IMR-90 (cell line): Measurements from ENCODE around the gene AZI2. TPM values are rescaled to one million over a fixed set of nuclear protein-coding genes. Genes with fewer than 3 reads are reported as not detected.

ENCODE experiments used
- ATAC-seq: fragments of 200-7000 bp; cut with Tn5 transposase; 2 replicates; pipeline ENCODE4 v1.9.1; 2020; ENCODE audit warnings: low read depth, mild to moderate bottlenecking, moderate library complexity
- BruUV-seq: library from RNA; stranded (reverse); fragments of 400-500 nt; replicated peaks from 2 replicates; lab custom pipeline; 2021; lab: Mats Ljungman, UMichigan
- CTCF ChIA-PET: fragments of 300-600 bp; formaldehyde crosslinking; extraction: SDS; loops from one replicate; lab custom pipeline; 2021; ENCODE audit warnings: antibody characterized with exemption; lab: Yijun Ruan, JAX
- POLR2A ChIA-PET: fragments of 300-600 bp; sonication (Branson Sonifier 250); formaldehyde crosslinking; loops from one replicate; lab custom pipeline; 2022; ENCODE audit warnings: antibody characterized with exemption; ENCODE audit not compliant: unreplicated experiment; lab: Charles Lee
- DNase-seq: peaks from one replicate; pipeline ENCODE4 v3.0.0; 2013
- H2AFZ ChIP-seq: replicated peaks from 2 replicates; pipeline ENCODE3; 2013; ENCODE audit warnings: low read length, mild to moderate bottlenecking; ENCODE audit not compliant: poor library complexity
- H2AK5ac ChIP-seq: 2 replicates; pipeline ENCODE4 v1.6.1; 2013; ENCODE audit warnings: low read depth, low read length, inconsistent platforms
- H2AK9ac ChIP-seq: replicated peaks from 2 replicates; pipeline ENCODE3; 2013; ENCODE audit warnings: mild to moderate bottlenecking, low read depth, low read length, moderate library complexity; ENCODE audit not compliant: poor library complexity
- H2BK120ac ChIP-seq: 2 replicates; pipeline ENCODE4 v1.6.1; 2013; ENCODE audit warnings: low read depth, low read length, inconsistent platforms
- H2BK15ac ChIP-seq: 3 replicates; pipeline ENCODE4 v1.6.1; 2013; ENCODE audit warnings: low read depth, low read length, inconsistent platforms
- H2BK20ac ChIP-seq: 2 replicates; pipeline ENCODE4 v1.6.1; 2013; ENCODE audit warnings: low read depth, mild to moderate bottlenecking, inconsistent platforms, low read length, moderate library complexity
- H2BK5ac ChIP-seq: 2 replicates; pipeline ENCODE4 v1.6.1; 2013; ENCODE audit warnings: mild to moderate bottlenecking, low read depth, low read length, inconsistent platforms; ENCODE audit not compliant: poor library complexity, severe bottlenecking
- H3K14ac ChIP-seq: replicated peaks from 2 replicates; pipeline ENCODE4 v1.6.1; 2013; ENCODE audit warnings: low read depth, low read length, inconsistent platforms
- H3K18ac ChIP-seq: 2 replicates; pipeline ENCODE4 v1.6.1; 2013; ENCODE audit warnings: low read depth, low read length, control low read depth
- H3K23ac ChIP-seq: 2 replicates; pipeline ENCODE4 v1.6.1; 2013; ENCODE audit warnings: low read depth, low read length, inconsistent platforms
- H3K27ac ChIP-seq: 2 replicates; pipeline ENCODE4 v1.5.1; 2013; ENCODE audit warnings: mild to moderate bottlenecking, control low read depth, low read length; ENCODE audit not compliant: insufficient read depth
- H3K27me3 ChIP-seq: 2 replicates; pipeline ENCODE4 v1.6.1; 2013; ENCODE audit warnings: low read length; ENCODE audit not compliant: control insufficient read depth, insufficient read depth
- H3K36me3 ChIP-seq: 2 replicates; pipeline ENCODE4 v1.6.1; 2013; ENCODE audit warnings: low read length, mixed read lengths; ENCODE audit not compliant: control insufficient read depth, insufficient read depth
- H3K4ac ChIP-seq: 2 replicates; pipeline ENCODE4 v1.6.1; 2013; ENCODE audit warnings: low read depth, low read length, inconsistent platforms
- H3K4me1 ChIP-seq: 2 replicates; pipeline ENCODE4 v1.6.1; 2013; ENCODE audit warnings: low read length, mixed read lengths; ENCODE audit not compliant: control insufficient read depth, insufficient read depth
- H3K4me2 ChIP-seq: 2 replicates; pipeline ENCODE4 v1.6.1; 2013; ENCODE audit warnings: low read depth, mild to moderate bottlenecking, control low read depth, low read length, moderate library complexity
- H3K4me3 ChIP-seq: 2 replicates; pipeline ENCODE4 v1.5.1; 2013; ENCODE audit warnings: low read depth, mild to moderate bottlenecking, control low read depth, low read length, moderate library complexity; ENCODE audit not compliant: insufficient read depth
- H3K56ac ChIP-seq: 2 replicates; pipeline ENCODE4 v1.6.1; 2013; ENCODE audit warnings: low read length, inconsistent platforms; ENCODE audit not compliant: insufficient read depth; ENCODE audit errors: extremely low read depth
- H3K79me1 ChIP-seq, 2 experiments: 2 replicates each; pipeline ENCODE4 v1.6.1; 2013; ENCODE audit warnings: low read length in 2 of 2, inconsistent platforms in 1 of 2, low read depth in 1 of 2
- H3K9ac ChIP-seq: 2 replicates; pipeline ENCODE4 v1.6.1; 2013; ENCODE audit warnings: low read depth, low read length, control low read depth
- H3K9me1 ChIP-seq: 2 replicates; pipeline ENCODE4 v1.6.1; 2013; ENCODE audit warnings: low read length, inconsistent platforms; ENCODE audit not compliant: insufficient read depth
- H3K9me3 ChIP-seq: 2 replicates; pipeline ENCODE4 v1.6.1; 2013; ENCODE audit warnings: low read length; ENCODE audit not compliant: control insufficient read depth, insufficient read depth
- H4K20me1 ChIP-seq: 2 replicates; pipeline ENCODE4 v1.6.1; 2013; ENCODE audit warnings: low read length, inconsistent platforms; ENCODE audit not compliant: insufficient read depth
- H4K5ac ChIP-seq: 2 replicates; pipeline ENCODE4 v1.6.1; 2013; ENCODE audit warnings: mild to moderate bottlenecking, low read depth, low read length, control low read depth
- H4K8ac ChIP-seq, 2 experiments: 2 replicates each; pipeline ENCODE4 v1.6.1; 2013; ENCODE audit warnings: low read depth in 2 of 2, low read length in 2 of 2, control low read depth in 1 of 2, inconsistent platforms in 1 of 2
- H4K91ac ChIP-seq: 2 replicates; pipeline ENCODE4 v1.6.1; 2013; ENCODE audit warnings: low read depth, low read length, inconsistent platforms; ENCODE audit not compliant: insufficient read depth
- BHLHE40 ChIP-seq: fragments of 150-350 bp; IDR thresholded peaks from 2 replicates; pipeline ENCODE4 v1.6.1; 2016; ENCODE audit warnings: mild to moderate bottlenecking, low read depth, low read length
- CHD1 ChIP-seq: IDR thresholded peaks from 2 replicates; pipeline ENCODE4 v1.6.1; 2012; ENCODE audit warnings: low read depth, low read length, improper control_type of control experiment
- CTCF ChIP-seq: conservative IDR thresholded peaks from 2 replicates; pipeline ENCODE4 v1.5.1; 2012; ENCODE audit warnings: mild to moderate bottlenecking, low read depth, low read length, improper control_type of control experiment
- MAFK ChIP-seq: IDR thresholded peaks from 2 replicates; pipeline ENCODE4 v1.6.1; 2012; ENCODE audit warnings: low read depth, low read length, improper control_type of control experiment
- MAZ ChIP-seq: IDR thresholded peaks from 2 replicates; pipeline ENCODE4 v1.6.1; 2012; ENCODE audit warnings: low read depth, mild to moderate bottlenecking, low read length, improper control_type of control experiment, moderate library complexity, borderline replicate concordance
- POLR2A ChIP-seq: IDR thresholded peaks from 2 replicates; pipeline ENCODE4 v1.6.1; 2012; ENCODE audit warnings: mild to moderate bottlenecking, low read depth, low read length
- RCOR1 ChIP-seq: IDR thresholded peaks from 2 replicates; pipeline ENCODE4 v1.6.1; 2012; ENCODE audit warnings: mild to moderate bottlenecking, low read length, improper control_type of control experiment; ENCODE audit not compliant: insufficient replicate concordance
- RFX5 ChIP-seq: IDR thresholded peaks from 2 replicates; pipeline ENCODE4 v1.8.0; 2012; ENCODE audit warnings: low read depth, mild to moderate bottlenecking, low read length, moderate library complexity
- WGBS, 2 experiments: methylation state at CpG; one replicate each; pipeline versions ENCODE4 v1.1.5 to v1.1.7; 2013; ENCODE audit warnings: missing lambda C conversion rate in 2 of 2; ENCODE audit not compliant: insufficient read length in 1 of 2; ENCODE audit errors: extremely low coverage in 2 of 2; 5-methylcytosine and 5-hydroxymethylcytosine counted together
- dilution Hi-C: fragments of 300-500 bp; cut with HindIII; formaldehyde crosslinking; loops from one replicate; pipeline ENCODE4 v1.14.3; 2018; ENCODE audit warnings: low sequenced_read_pairs; ENCODE audit not compliant: unreplicated experiment
- in situ Hi-C: fragments of 300-500 bp; cut with MboI; formaldehyde crosslinking; loops from 3 replicates; pipeline ENCODE4 v1.14.3; 2019; ENCODE audit warnings: low sequenced_read_pairs, inconsistent platforms, mixed read lengths
- intact Hi-C: fragments of 100-400 bp; cut with micrococcal nuclease; formaldehyde crosslinking; loops from 2 replicates; pipeline ENCODE4 v1.10.0; 2022
- polyA plus RNA-seq, 3 experiments: library from polyadenylated mRNA; depleted of rRNA; stranded (reverse); fragments of >200 nt; gene quantifications; 2 replicates each; pipeline ENCODE4 v1.2.3, GENCODE V29; 2012; ENCODE audit warnings: low replicate concordance in 1 of 3
- total RNA-seq: library from RNA; depleted of rRNA; stranded (reverse); fragments of >200 nt; gene quantifications from 2 replicates; pipeline ENCODE4 v1.2.3, GENCODE V29; 2012
- TF ChIP-seq, protein P1 (sequence below): fragments of 150-350 bp; IDR thresholded peaks from 2 replicates; pipeline ENCODE4 v1.6.1; 2017; ENCODE audit warnings: mild to moderate bottlenecking, antibody characterized with exemption, low read length, low read depth

AZI2 gene
- total and polyA plus RNA-seq, 2 of the 4 experiments (the other 2 are of a cell fraction), result 30.1 to 52.5 TPM

DNA sequence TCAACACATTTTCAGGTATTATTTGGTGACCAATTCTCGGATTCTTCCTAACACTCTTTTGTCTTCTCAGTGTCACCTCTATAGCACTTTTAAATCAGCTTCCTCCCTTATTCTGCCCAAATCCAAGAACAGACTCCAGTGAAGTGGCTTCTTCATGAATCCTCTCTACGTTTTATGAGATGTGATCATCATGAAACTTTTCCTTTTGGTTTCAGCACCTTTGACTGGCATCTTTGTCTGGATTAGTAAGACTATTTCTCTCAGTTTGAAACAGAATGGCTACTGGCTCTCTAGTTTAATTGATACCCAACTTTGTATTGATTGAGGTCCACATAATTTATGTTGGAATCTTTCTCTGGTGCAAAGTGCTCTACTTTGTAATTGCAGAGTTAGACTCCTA is 61.6 kb downstream of the AZI2 start:
- no peak overlapping the region for H2AK9ac ChIP-seq
- H3K36me3 ChIP-seq, result peaks cover 2% of the 10 kb centered on the region
- H3K9me3 ChIP-seq, result peaks cover 2% of the 10 kb centered on the region
- H3K14ac ChIP-seq, result no peak overlapping the region
- dilution Hi-C loops (no loop called here), intact Hi-C loops (no loop called here), in situ Hi-C loops (no loop called here)
- H4K91ac ChIP-seq, result no peak overlapping the region
- no peak overlapping the region for H2BK5ac ChIP-seq
- H2AK5ac ChIP-seq, result no peak overlapping the region
- no peak overlapping the region for H2BK20ac ChIP-seq
- BruUV-seq, result no TSS peak
- no peak overlapping the region for H3K4me3 ChIP-seq
- H3K79me1 ChIP-seq, result peaks cover 3 to 5% of the 10 kb centered on the region in 2 experiments; a peak in 1 of 4 replicates
- no peak overlapping the region for H4K5ac ChIP-seq
- no peaks in the 10 kb centered on the region for H3K4me1 ChIP-seq
- DNase-seq (no peak), ATAC-seq (no peak)
- H3K4me2 ChIP-seq, result no peak overlapping the region
- H3K27ac ChIP-seq, result no peak overlapping the region
- H3K9me1 ChIP-seq, result no peaks in the 10 kb centered on the region
- no peaks in the 10 kb centered on the region for H4K20me1 ChIP-seq
- ChIA-PET CTCF (interaction anchor here (0.6 to 2.0 kb wide), 5 partner anchors 18 to 578 kb away, joined by 3 to 8 read pairs (median 3); no protein-coding TSS in a partner anchor), POLR2A (no interaction called here)
- H3K23ac ChIP-seq, result no peak overlapping the region
- H2BK120ac ChIP-seq, result no peak overlapping the region
- no peak overlapping the region for H3K9ac ChIP-seq
- H3K27me3 ChIP-seq, result no peaks in the 10 kb centered on the region
- no peak overlapping the region for H3K4ac ChIP-seq
- H2BK15ac ChIP-seq, result no peak overlapping the region
- TF ChIP-seq MAFK (no peak), CHD1 (no peak), POLR2A (no peak), RCOR1 (no peak), MAZ (no peak), BHLHE40 (no peak), CTCF (no peak), RFX5 (no peak)
- TF ChIP-seq, protein P1, sequence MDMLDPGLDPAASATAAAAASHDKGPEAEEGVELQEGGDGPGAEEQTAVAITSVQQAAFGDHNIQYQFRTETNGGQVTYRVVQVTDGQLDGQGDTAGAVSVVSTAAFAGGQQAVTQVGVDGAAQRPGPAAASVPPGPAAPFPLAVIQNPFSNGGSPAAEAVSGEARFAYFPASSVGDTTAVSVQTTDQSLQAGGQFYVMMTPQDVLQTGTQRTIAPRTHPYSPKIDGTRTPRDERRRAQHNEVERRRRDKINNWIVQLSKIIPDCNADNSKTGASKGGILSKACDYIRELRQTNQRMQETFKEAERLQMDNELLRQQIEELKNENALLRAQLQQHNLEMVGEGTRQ, result no peak
- no peak overlapping the region for H2AFZ ChIP-seq
- H4K8ac ChIP-seq, result no peak overlapping the region
- no CpG with 5 or more reads among the region's 2 CpGs for WGBS, 2 experiments
- H3K56ac ChIP-seq, result no peak overlapping the region
- H3K18ac ChIP-seq, result no peak overlapping the region
